Measurements from ENCODE around the gene RPL6.

GRCh38 chr12:112425582-112426382, 16.4 kb upstream of the RPL6 start:
- TF ChIP-seq CTCF (IDR thresholded peaks at IDR 0.05) = no peak
- TF ChIP-seq POLR2A (IDR thresholded peaks at IDR 0.05) = no peak
